Measurements from ENCODE around the gene PLEKHA7.

- TF ChIP-seq CTCF (optimal IDR thresholded peaks at IDR 0.05 in 1 of 3, IDR thresholded peaks at IDR 0.05 in 1 of 3, conservative IDR thresholded peaks at IDR 0.05 in 1 of 3; ENCODE audit: extremely low read depth in 1 of 3, insufficient read depth in 2 of 3, low read length in 3 of 3) (no peak), EZH2 (IDR thresholded peaks at IDR 0.05; ENCODE audit: low read length) (no peak)
Observed at GRCh38 chr11:16841984-16842383, 172.2 kb downstream of the PLEKHA7 start.

Data from keratinocyte (primary cell).